GM10248 (cell line): ENCODE results near the gene CNOT11.

Experiments
- CTCF ChIA-PET: fragments of 300-600 bp; sonication (Branson Sonifier 250); formaldehyde crosslinking; extraction: SDS; loops from one replicate; lab custom pipeline; 2021; ENCODE audit warnings: antibody characterized with exemption; lab: Yijun Ruan, JAX
- POLR2A ChIA-PET: fragments of 350-650 bp; sonication (Branson Sonifier 250); formaldehyde crosslinking; extraction: SDS; loops from one replicate; lab custom pipeline; 2020; ENCODE audit warnings: antibody characterized with exemption; lab: Yijun Ruan, JAX
- DNase-seq: peaks from one replicate; pipeline ENCODE4 v3.0.0; 2012; ENCODE audit errors: extremely low spot score
- TF ChIP-seq, protein P1 (sequence below): IDR thresholded peaks from 2 replicates; pipeline ENCODE4 v1.5.1; 2012; ENCODE audit warnings: mild to moderate bottlenecking, low read depth; ENCODE audit errors: extremely low read depth, missing control alignments, control extremely low read depth

CNOT11 gene

GRCh38 chr2:101272045-101272784 lies 19.5 kb downstream of the CNOT11 start:
- TF ChIP-seq, protein P1, sequence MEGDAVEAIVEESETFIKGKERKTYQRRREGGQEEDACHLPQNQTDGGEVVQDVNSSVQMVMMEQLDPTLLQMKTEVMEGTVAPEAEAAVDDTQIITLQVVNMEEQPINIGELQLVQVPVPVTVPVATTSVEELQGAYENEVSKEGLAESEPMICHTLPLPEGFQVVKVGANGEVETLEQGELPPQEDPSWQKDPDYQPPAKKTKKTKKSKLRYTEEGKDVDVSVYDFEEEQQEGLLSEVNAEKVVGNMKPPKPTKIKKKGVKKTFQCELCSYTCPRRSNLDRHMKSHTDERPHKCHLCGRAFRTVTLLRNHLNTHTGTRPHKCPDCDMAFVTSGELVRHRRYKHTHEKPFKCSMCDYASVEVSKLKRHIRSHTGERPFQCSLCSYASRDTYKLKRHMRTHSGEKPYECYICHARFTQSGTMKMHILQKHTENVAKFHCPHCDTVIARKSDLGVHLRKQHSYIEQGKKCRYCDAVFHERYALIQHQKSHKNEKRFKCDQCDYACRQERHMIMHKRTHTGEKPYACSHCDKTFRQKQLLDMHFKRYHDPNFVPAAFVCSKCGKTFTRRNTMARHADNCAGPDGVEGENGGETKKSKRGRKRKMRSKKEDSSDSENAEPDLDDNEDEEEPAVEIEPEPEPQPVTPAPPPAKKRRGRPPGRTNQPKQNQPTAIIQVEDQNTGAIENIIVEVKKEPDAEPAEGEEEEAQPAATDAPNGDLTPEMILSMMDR, result no peak
- CTCF ChIA-PET, result interaction anchor here (1.2 to 1.6 kb wide), 2 partner anchors 10 to 36 kb away, joined by 3 read pairs; partner anchors contain the start of gene RNF149
- DNase-seq, result peak; percentile 74
- POLR2A ChIA-PET, result no interaction called here

DNA sequence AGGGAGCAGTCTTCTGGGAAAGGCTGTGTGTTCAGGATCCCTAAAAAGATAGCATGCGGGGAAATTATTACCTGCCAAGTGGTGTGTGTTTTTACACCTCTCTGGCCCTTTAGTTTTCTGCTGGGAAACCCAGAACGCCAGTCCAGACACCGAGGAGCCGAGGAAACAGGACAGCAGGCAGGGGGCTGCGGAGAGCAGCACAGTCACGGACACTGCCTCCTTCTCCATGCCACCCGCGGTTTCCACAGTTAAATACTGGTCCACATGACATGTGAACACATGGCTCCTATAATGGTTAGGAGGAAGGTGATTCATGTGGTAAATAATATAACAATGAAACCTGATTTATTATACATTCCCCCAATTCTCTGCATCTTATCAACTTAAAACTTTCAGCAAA lies 20.4 kb downstream of the CNOT11 start:
- TF ChIP-seq, protein P1, result no peak
- ChIA-PET POLR2A (no interaction called here), CTCF (interaction anchor here (0.9 kb wide), 1 partner anchor 25 kb away, joined by 3 read pairs; no protein-coding TSS in a partner anchor)
- no peak for DNase-seq

GRCh38 chr2:101274142-101274541 lies 21.5 kb downstream of the CNOT11 start:
- ChIA-PET POLR2A (no interaction called here), CTCF (interaction anchor here (0.9 kb wide), 1 partner anchor 24 kb away, joined by 3 read pairs; no protein-coding TSS in a partner anchor)
- TF ChIP-seq, protein P1, result no peak
- DNase-seq, result no peak

GRCh38 chr2:101277111-101277510 lies 24.4 kb downstream of the CNOT11 start:
- POLR2A ChIA-PET, result no interaction called here
- CTCF ChIA-PET, result interaction anchor here (1.7 kb wide), 1 partner anchor 10 kb away, joined by 7 read pairs; no protein-coding TSS in a partner anchor
- no peak for DNase-seq
- TF ChIP-seq, protein P1, result no peak

DNA sequence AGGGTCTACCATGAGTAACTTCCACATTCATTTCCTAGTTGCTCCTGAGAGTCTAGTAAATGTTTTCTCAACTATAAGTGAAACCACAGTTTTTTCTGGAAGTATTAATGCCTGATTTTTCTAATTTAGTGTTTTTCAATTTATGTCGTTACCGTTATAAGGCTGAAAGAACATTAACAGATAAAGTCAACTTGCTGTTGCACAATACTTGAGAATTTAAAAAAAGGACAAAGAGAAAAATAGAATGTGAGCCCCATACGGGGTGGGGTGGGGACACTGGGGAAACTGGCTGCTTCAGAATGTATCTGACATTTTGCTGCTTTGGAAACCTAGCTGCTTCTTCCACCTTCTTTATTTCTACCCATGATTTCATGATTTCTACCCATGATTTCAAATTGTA lies 26.2 kb downstream of the CNOT11 start:
- DNase-seq, result no peak
- CTCF ChIA-PET, result no interaction called here

GRCh38 chr2:101281482-101281881 lies 28.8 kb downstream of the CNOT11 start:
- DNase-seq, result no peak
- ChIA-PET POLR2A (no interaction called here), CTCF (interaction anchor here (0.7 to 1.2 kb wide), 4 partner anchors 10 to 25 kb away, joined by 3 read pairs; no protein-coding TSS in a partner anchor)
- TF ChIP-seq, protein P1, result no peak

More for the DNA sequence above, 26.2 kb downstream of the CNOT11 start:
- TF ChIP-seq, protein P1, result no peak
- POLR2A ChIA-PET, result no interaction called here
